Mammary epithelial cell (primary cell): Measurements from ENCODE around the gene EPO.
A peak's percentile ranks its signal among the peaks of the same experiment; 100 is the strongest.

Experiments used
- EZH2 ChIP-seq: IDR thresholded peaks from 2 replicates; pipeline ENCODE4 v1.6.1; 2012; ENCODE audit warnings: low read length, inconsistent platforms, borderline replicate concordance
- TF ChIP-seq, protein P1 (sequence below), 2 donors: IDR thresholded peaks in 1 of 2; conservative IDR thresholded peaks in 1 of 2; 2 replicates each; pipeline ENCODE4 v1.5.1; 2011 to 2012; ENCODE audit warnings: inconsistent platforms in 2 of 2, low read length in 2 of 2, mild to moderate bottlenecking in 2 of 2, control low read depth in 1 of 2, low read depth in 1 of 2; ENCODE audit not compliant: insufficient read depth in 1 of 2; ENCODE audit errors: extremely low read depth in 1 of 2

- TF ChIP-seq, protein P1, sequence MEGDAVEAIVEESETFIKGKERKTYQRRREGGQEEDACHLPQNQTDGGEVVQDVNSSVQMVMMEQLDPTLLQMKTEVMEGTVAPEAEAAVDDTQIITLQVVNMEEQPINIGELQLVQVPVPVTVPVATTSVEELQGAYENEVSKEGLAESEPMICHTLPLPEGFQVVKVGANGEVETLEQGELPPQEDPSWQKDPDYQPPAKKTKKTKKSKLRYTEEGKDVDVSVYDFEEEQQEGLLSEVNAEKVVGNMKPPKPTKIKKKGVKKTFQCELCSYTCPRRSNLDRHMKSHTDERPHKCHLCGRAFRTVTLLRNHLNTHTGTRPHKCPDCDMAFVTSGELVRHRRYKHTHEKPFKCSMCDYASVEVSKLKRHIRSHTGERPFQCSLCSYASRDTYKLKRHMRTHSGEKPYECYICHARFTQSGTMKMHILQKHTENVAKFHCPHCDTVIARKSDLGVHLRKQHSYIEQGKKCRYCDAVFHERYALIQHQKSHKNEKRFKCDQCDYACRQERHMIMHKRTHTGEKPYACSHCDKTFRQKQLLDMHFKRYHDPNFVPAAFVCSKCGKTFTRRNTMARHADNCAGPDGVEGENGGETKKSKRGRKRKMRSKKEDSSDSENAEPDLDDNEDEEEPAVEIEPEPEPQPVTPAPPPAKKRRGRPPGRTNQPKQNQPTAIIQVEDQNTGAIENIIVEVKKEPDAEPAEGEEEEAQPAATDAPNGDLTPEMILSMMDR (conservative IDR thresholded peaks at IDR 0.05 in 1 of 2, IDR thresholded peaks at IDR 0.05 in 1 of 2; ENCODE audit: extremely low read depth in 1 of 2, insufficient read depth in 1 of 2, low read depth in 1 of 2, low read length in 2 of 2), result peak; percentile 32 to 76
- no peak for TF ChIP-seq EZH2
Measured at GRCh38 chr7:100719523-100720278, 567 bp upstream of the EPO start.
